Neural cell (in vitro differentiated cells): ENCODE measurements around the gene HS3ST3A1. TPM values are rescaled to one million over a fixed set of nuclear protein-coding genes. Genes with fewer than 3 reads are reported as not detected.

Source experiments
- H2AFZ ChIP-seq: fragments of 200-600, 300-800 bp; sonication (generic), shearing (Covaris generic); 2 replicates; pipeline ENCODE4 v1.6.0; 2014; ENCODE audit warnings: low read depth, mild to moderate bottlenecking, antibody characterized with exemption, low read length, moderate library complexity
- H3F3A ChIP-seq: fragments of 200-600 bp; shearing (Covaris generic); 2 replicates; pipeline ENCODE4 v1.6.1; 2016; ENCODE audit warnings: mild to moderate bottlenecking, moderate library complexity, mixed read lengths, antibody characterized with exemption, low read length; ENCODE audit not compliant: insufficient read depth, poor library complexity, severe bottlenecking
- H3K27ac ChIP-seq: fragments of 200-600, 300-800 bp; sonication (generic), shearing (Covaris generic); 2 replicates; pipeline ENCODE4 v1.5.1; 2014; ENCODE audit warnings: mild to moderate bottlenecking, low read length, moderate library complexity
- H3K27me3 ChIP-seq: fragments of 300-800, 200-600 bp; sonication (generic), shearing (Covaris generic); 2 replicates; pipeline ENCODE4 v1.6.0; 2014; ENCODE audit warnings: mild to moderate bottlenecking, low read depth, low read length, moderate library complexity; ENCODE audit not compliant: insufficient read depth
- H3K36me3 ChIP-seq: fragments of 300-800, 200-600 bp; sonication (generic), shearing (Covaris generic); 2 replicates; pipeline ENCODE4 v1.5.1; 2014; ENCODE audit warnings: mild to moderate bottlenecking, antibody characterized with exemption, low read length, moderate library complexity; ENCODE audit not compliant: insufficient read depth
- H3K4me2 ChIP-seq: fragments of 300-800, 200-600 bp; sonication (generic), shearing (Covaris generic); 2 replicates; pipeline ENCODE4 v1.6.0; 2014; ENCODE audit warnings: mild to moderate bottlenecking, low read length
- H3K4me3 ChIP-seq: fragments of 300-800, 200-600 bp; sonication (generic), shearing (Covaris generic); 2 replicates; pipeline ENCODE4 v1.5.1; 2014; ENCODE audit warnings: mild to moderate bottlenecking, low read length, moderate library complexity
- H3K79me2 ChIP-seq: fragments of 200-600 bp; shearing (Covaris generic); replicated peaks from 2 replicates; pipeline ENCODE4 v1.6.0; 2014; ENCODE audit warnings: mild to moderate bottlenecking, low read length, moderate library complexity; ENCODE audit not compliant: insufficient read depth
- H3K9ac ChIP-seq: fragments of 300-800, 200-600 bp; sonication (generic), shearing (Covaris generic); 2 replicates; pipeline ENCODE4 v1.6.1; 2016; ENCODE audit warnings: mild to moderate bottlenecking, low read length, mixed read lengths
- H3K9me2 ChIP-seq: fragments of 200-600 bp; shearing (Covaris generic); 2 replicates; pipeline ENCODE4 v1.6.1; 2016; ENCODE audit warnings: mild to moderate bottlenecking, low read length, mixed read lengths; ENCODE audit not compliant: insufficient read depth
- H3K9me3 ChIP-seq: fragments of 200-600, 300-800 bp; sonication (generic), shearing (Covaris generic); 2 replicates; pipeline ENCODE4 v1.6.1; 2016; ENCODE audit warnings: mild to moderate bottlenecking, mixed run types, low read length, moderate library complexity, mixed read lengths
- H4K20me1 ChIP-seq: fragments of 200-600 bp; shearing (Covaris generic); 2 replicates; pipeline ENCODE4 v1.6.1; 2016; ENCODE audit warnings: mild to moderate bottlenecking, mixed run types; ENCODE audit not compliant: insufficient read depth
- EP300 ChIP-seq: fragments of 450-650 bp; conservative IDR thresholded peaks from 2 replicates; pipeline ENCODE4 v1.6.1; 2014; ENCODE audit warnings: antibody characterized with exemption, mild to moderate bottlenecking, moderate library complexity; ENCODE audit not compliant: poor library complexity, severe bottlenecking
- EZH2 ChIP-seq: fragments of 200-600, 300-800 bp; shearing (Covaris generic), sonication (generic); IDR thresholded peaks from 2 replicates; pipeline ENCODE4 v1.6.1; 2014; ENCODE audit warnings: antibody characterized with exemption, low read length, borderline replicate concordance, mild to moderate bottlenecking; ENCODE audit not compliant: insufficient read depth, poor library complexity, severe bottlenecking
- MXI1 ChIP-seq: fragments of 450-650 bp; conservative IDR thresholded peaks from 2 replicates; pipeline ENCODE4 v1.6.1; 2014; ENCODE audit warnings: antibody characterized with exemption, mild to moderate bottlenecking; ENCODE audit not compliant: poor library complexity, severe bottlenecking
- POLR2AphosphoS5 ChIP-seq: IDR thresholded peaks from 2 replicates; pipeline ENCODE4 v1.6.1; 2012
- RAD21 ChIP-seq: fragments of 450-650 bp; conservative IDR thresholded peaks from 2 replicates; pipeline ENCODE4 v1.6.1; 2014; ENCODE audit warnings: antibody characterized with exemption, mild to moderate bottlenecking, moderate library complexity
- REST ChIP-seq: IDR thresholded peaks from 2 replicates; pipeline ENCODE4 v1.6.1; 2012; ENCODE audit warnings: borderline replicate concordance
- SMC3 ChIP-seq: fragments of 450-650 bp; conservative IDR thresholded peaks from 2 replicates; pipeline ENCODE4 v1.6.1; 2014; ENCODE audit warnings: antibody characterized with exemption, mild to moderate bottlenecking, moderate library complexity; ENCODE audit not compliant: poor library complexity
- TAF1 ChIP-seq: IDR thresholded peaks from 2 replicates; pipeline ENCODE4 v1.6.1; 2012; ENCODE audit warnings: low read depth
- polyA plus RNA-seq: library from polyadenylated mRNA; depleted of rRNA; stranded (reverse); fragments of >200 nt; gene quantifications from 2 replicates; pipeline ENCODE4 v1.2.3, GENCODE V29; 2014
- TF ChIP-seq, protein P1 (sequence below): fragments of 450-650 bp; IDR thresholded peaks from 2 replicates; pipeline ENCODE4 v1.5.1; 2014; ENCODE audit warnings: antibody characterized with exemption, mild to moderate bottlenecking, moderate library complexity; ENCODE audit not compliant: poor library complexity, severe bottlenecking

The HS3ST3A1 gene
- polyA plus RNA-seq, 1 donor from 2014 or later: 0.56 TPM

GRCh38 chr17:13509527-13509926 lies 92.2 kb downstream of the HS3ST3A1 start:
- Histone ChIP-seq H3K27ac (no peak overlapping the region), H3K27me3 (no peaks in the 10 kb centered on the region), H3K4me3 (no peak overlapping the region), H3K9me3 (no peaks in the 10 kb centered on the region), H3K9ac (no peak overlapping the region), H3K36me3 (no peaks in the 10 kb centered on the region), H3K9me2 (no peaks in the 10 kb centered on the region), H2AFZ (no peak overlapping the region), H3F3A (no peaks in the 10 kb centered on the region), H3K4me2 (no peak overlapping the region), H3K79me2 (no peaks in the 10 kb centered on the region), H4K20me1 (no peaks in the 10 kb centered on the region)
- TF ChIP-seq EZH2 (no peak), MXI1 (no peak)

GRCh38 chr17:13508896-13509295 lies 92.8 kb downstream of the HS3ST3A1 start:
- H3K4me3 ChIP-seq: no peak overlapping the region
- H4K20me1 ChIP-seq: no peaks in the 10 kb centered on the region
- TF ChIP-seq RAD21 (no peak), EP300 (no peak), REST (no peak), EZH2 (no peak), TAF1 (no peak), MXI1 (no peak), POLR2AphosphoS5 (no peak), SMC3 (no peak)
- TF ChIP-seq, protein P1, sequence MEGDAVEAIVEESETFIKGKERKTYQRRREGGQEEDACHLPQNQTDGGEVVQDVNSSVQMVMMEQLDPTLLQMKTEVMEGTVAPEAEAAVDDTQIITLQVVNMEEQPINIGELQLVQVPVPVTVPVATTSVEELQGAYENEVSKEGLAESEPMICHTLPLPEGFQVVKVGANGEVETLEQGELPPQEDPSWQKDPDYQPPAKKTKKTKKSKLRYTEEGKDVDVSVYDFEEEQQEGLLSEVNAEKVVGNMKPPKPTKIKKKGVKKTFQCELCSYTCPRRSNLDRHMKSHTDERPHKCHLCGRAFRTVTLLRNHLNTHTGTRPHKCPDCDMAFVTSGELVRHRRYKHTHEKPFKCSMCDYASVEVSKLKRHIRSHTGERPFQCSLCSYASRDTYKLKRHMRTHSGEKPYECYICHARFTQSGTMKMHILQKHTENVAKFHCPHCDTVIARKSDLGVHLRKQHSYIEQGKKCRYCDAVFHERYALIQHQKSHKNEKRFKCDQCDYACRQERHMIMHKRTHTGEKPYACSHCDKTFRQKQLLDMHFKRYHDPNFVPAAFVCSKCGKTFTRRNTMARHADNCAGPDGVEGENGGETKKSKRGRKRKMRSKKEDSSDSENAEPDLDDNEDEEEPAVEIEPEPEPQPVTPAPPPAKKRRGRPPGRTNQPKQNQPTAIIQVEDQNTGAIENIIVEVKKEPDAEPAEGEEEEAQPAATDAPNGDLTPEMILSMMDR: no peak
- no peaks in the 10 kb centered on the region for H3K36me3 ChIP-seq
- H3K9me3 ChIP-seq: no peaks in the 10 kb centered on the region
- H3K9me2 ChIP-seq: no peaks in the 10 kb centered on the region
- no peak overlapping the region for H2AFZ ChIP-seq
- no peak overlapping the region for H3K27ac ChIP-seq
- no peaks in the 10 kb centered on the region for H3K27me3 ChIP-seq
- H3K9ac ChIP-seq: no peak overlapping the region
- H3F3A ChIP-seq: no peaks in the 10 kb centered on the region
- no peak overlapping the region for H3K4me2 ChIP-seq
- no peaks in the 10 kb centered on the region for H3K79me2 ChIP-seq

DNA sequence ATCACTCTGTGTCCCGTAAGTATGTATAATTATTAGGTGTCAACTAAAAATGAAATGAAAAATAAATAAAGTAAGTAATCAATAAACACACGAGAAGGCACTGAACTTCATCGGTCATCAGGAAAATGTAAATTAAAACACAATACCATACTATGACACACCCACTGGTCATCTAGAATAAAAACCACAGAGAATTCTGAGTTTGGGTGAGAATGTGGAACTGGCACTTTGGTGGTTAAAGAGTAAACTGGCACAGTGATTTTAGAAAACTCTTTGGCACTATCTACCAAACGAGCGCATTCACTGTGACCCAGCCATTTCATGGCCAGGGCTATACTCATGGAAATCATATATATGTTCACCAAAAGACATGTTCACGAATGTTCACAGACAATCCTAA lies 98.2 kb downstream of the HS3ST3A1 start:
- no peak overlapping the region for H2AFZ ChIP-seq
- TF ChIP-seq, protein P1: no peak
- TF ChIP-seq POLR2AphosphoS5: no peak
- no peak for TF ChIP-seq REST
- no peak for TF ChIP-seq TAF1
- no peak for TF ChIP-seq EP300
- no peak overlapping the region for H3K4me3 ChIP-seq
- no peak overlapping the region for H3K9ac ChIP-seq
- H3K9me3 ChIP-seq: no peaks in the 10 kb centered on the region
- H3K27me3 ChIP-seq: no peaks in the 10 kb centered on the region
- H3K4me2 ChIP-seq: no peak overlapping the region
- H3K79me2 ChIP-seq: no peaks in the 10 kb centered on the region
- H3K27ac ChIP-seq: no peak overlapping the region
- no peaks in the 10 kb centered on the region for H4K20me1 ChIP-seq
- no peaks in the 10 kb centered on the region for H3K36me3 ChIP-seq
- H3F3A ChIP-seq: no peaks in the 10 kb centered on the region
- no peaks in the 10 kb centered on the region for H3K9me2 ChIP-seq
